ENCODE results near the gene ARHGEF11. TPM values are rescaled to one million over a fixed set of nuclear protein-coding genes. Genes with fewer than 3 reads are reported as not detected.
A peak's percentile ranks its signal among the peaks of the same experiment; 100 is the strongest.

ARHGEF11 gene
- total RNA-seq, 1 experiment from 2014 or later: 55.5 TPM

DNA sequence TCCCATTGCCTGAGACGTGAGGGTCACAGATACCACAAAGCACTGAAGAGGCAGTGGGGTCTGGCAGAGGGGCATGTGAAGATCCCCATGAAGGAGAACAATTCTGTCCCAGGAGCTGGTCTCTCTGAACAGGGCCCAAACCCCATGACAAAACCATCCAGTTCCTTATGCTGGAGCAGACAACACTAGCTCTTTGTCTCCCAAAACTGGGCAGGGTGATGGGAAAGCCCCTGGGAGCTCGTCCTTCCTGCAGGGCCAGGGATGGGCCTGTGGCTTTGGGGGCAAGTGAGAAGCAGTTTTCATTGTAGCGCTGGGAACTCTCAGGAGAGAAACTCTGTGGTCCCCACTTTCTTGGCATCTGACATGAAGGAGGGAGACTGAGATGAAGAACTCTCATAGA lies 45.2 kb upstream of the ARHGEF11 start:
- ATAC-seq (no peak), DNase-seq (ENCODE audit: low read depth, low spot score) (no peak)
- no peaks in the 10 kb centered on the region for H3K27me3 ChIP-seq (ENCODE audit: control insufficient read depth, insufficient read depth, low read length)
- H3K4me3 ChIP-seq (ENCODE audit: low read depth in 2 of 2, low read length in 2 of 2): no peak overlapping the region
- BruUV-seq (replicated peaks): no TSS peak
- ChIA-PET POLR2A (no interaction called here), CTCF (interaction anchor here (0.6 to 2.6 kb wide), 5 partner anchors 24 to 101 kb away, joined by 3 to 85 read pairs (median 3); no protein-coding TSS in a partner anchor)
- in situ Hi-C loops (cut with HindIII; ENCODE audit: low pct_unique_long_range_greater_than_20kb, low sequenced_read_pairs): no loop called here
- no peaks in the 10 kb centered on the region for H3K36me3 ChIP-seq (ENCODE audit: control insufficient read depth, insufficient read depth, low read length)
- no peaks in the 10 kb centered on the region for H3K9me3 ChIP-seq (ENCODE audit: control insufficient read depth, insufficient read depth, low read depth, low read length)
- no peak overlapping the region for H3K27ac ChIP-seq (ENCODE audit: low read length)
- TF ChIP-seq, protein P1, sequence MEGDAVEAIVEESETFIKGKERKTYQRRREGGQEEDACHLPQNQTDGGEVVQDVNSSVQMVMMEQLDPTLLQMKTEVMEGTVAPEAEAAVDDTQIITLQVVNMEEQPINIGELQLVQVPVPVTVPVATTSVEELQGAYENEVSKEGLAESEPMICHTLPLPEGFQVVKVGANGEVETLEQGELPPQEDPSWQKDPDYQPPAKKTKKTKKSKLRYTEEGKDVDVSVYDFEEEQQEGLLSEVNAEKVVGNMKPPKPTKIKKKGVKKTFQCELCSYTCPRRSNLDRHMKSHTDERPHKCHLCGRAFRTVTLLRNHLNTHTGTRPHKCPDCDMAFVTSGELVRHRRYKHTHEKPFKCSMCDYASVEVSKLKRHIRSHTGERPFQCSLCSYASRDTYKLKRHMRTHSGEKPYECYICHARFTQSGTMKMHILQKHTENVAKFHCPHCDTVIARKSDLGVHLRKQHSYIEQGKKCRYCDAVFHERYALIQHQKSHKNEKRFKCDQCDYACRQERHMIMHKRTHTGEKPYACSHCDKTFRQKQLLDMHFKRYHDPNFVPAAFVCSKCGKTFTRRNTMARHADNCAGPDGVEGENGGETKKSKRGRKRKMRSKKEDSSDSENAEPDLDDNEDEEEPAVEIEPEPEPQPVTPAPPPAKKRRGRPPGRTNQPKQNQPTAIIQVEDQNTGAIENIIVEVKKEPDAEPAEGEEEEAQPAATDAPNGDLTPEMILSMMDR (IDR thresholded peaks at IDR 0.05): no peak
- TF ChIP-seq, protein P2, sequence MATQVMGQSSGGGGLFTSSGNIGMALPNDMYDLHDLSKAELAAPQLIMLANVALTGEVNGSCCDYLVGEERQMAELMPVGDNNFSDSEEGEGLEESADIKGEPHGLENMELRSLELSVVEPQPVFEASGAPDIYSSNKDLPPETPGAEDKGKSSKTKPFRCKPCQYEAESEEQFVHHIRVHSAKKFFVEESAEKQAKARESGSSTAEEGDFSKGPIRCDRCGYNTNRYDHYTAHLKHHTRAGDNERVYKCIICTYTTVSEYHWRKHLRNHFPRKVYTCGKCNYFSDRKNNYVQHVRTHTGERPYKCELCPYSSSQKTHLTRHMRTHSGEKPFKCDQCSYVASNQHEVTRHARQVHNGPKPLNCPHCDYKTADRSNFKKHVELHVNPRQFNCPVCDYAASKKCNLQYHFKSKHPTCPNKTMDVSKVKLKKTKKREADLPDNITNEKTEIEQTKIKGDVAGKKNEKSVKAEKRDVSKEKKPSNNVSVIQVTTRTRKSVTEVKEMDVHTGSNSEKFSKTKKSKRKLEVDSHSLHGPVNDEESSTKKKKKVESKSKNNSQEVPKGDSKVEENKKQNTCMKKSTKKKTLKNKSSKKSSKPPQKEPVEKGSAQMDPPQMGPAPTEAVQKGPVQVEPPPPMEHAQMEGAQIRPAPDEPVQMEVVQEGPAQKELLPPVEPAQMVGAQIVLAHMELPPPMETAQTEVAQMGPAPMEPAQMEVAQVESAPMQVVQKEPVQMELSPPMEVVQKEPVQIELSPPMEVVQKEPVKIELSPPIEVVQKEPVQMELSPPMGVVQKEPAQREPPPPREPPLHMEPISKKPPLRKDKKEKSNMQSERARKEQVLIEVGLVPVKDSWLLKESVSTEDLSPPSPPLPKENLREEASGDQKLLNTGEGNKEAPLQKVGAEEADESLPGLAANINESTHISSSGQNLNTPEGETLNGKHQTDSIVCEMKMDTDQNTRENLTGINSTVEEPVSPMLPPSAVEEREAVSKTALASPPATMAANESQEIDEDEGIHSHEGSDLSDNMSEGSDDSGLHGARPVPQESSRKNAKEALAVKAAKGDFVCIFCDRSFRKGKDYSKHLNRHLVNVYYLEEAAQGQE (IDR thresholded peaks at IDR 0.05; ENCODE audit: insufficient read depth in 1 of 2, low read depth in 2 of 2, low read length in 1 of 2): no peak
- TF ChIP-seq POLR2AphosphoS5 (IDR thresholded peaks at IDR 0.05; ENCODE audit: low read depth, low read length) (no peak), TCF7L2 (IDR thresholded peaks at IDR 0.05; ENCODE audit: low read depth, low read length) (no peak), SIN3A (IDR thresholded peaks at IDR 0.05; ENCODE audit: borderline replicate concordance, insufficient read depth, low read depth, low read length) (no peak)
- no peaks in the 10 kb centered on the region for H3K4me1 ChIP-seq (ENCODE audit: control insufficient read depth, insufficient read depth, low read length)
- intact Hi-C loops (cut with micrococcal nuclease; ENCODE audit: unreplicated experiment): loop anchor here (1.0 kb wide), 2 partner anchors 46 to 66 kb away; no protein-coding TSS in a partner anchor

DNA sequence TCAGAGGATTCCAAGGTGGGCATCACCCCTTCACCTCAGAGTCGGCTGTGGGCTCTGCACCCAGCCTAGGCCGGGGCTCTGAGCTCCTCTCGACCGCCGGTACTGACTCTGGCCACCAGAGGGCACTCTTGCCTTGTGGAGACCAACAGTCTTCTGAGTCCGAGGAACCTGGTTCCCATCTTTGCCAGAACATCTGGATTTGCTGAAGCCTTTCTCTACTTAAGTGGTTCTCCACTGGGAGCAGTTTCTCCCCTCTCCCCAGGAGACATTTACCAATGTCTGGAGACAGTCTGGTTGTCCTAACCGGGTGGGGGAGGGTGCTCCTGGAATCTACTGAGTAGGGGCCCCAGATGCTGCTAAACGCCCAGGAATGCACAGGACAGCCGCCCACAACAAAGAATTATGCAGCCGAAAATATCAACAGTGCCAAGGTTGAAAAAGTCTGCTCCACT lies 44.7 kb upstream of the ARHGEF11 start:
- Histone ChIP-seq H3K36me3 (ENCODE audit: control insufficient read depth, insufficient read depth, low read length) (no peaks in the 10 kb centered on the region), H3K4me1 (ENCODE audit: control insufficient read depth, insufficient read depth, low read length) (no peaks in the 10 kb centered on the region), H3K4me3 (ENCODE audit: low read depth in 2 of 2, low read length in 2 of 2) (no peak overlapping the region), H3K27me3 (ENCODE audit: control insufficient read depth, insufficient read depth, low read length) (no peaks in the 10 kb centered on the region), H3K9me3 (ENCODE audit: control insufficient read depth, insufficient read depth, low read depth, low read length) (no peaks in the 10 kb centered on the region), H3K27ac (ENCODE audit: low read length) (no peak overlapping the region)
- peak; percentile 55 for DNase-seq (ENCODE audit: low read depth, low spot score)
- intact Hi-C loops (cut with micrococcal nuclease; ENCODE audit: unreplicated experiment): loop anchor here (1.0 kb wide), 2 partner anchors 46 to 66 kb away; no protein-coding TSS in a partner anchor
- POLR2A ChIA-PET: no interaction called here
- ATAC-seq: peak; percentile 96
- in situ Hi-C loops (cut with HindIII; ENCODE audit: low pct_unique_long_range_greater_than_20kb, low sequenced_read_pairs): no loop called here
- no TSS peak for BruUV-seq (replicated peaks)
- CTCF ChIA-PET: interaction anchor here (0.5 to 2.6 kb wide), 19 partner anchors 10 to 922 kb away, joined by 3 to 85 read pairs (median 4); partner anchors contain the start of gene ETV3
- TF ChIP-seq, protein P2 (IDR thresholded peaks at IDR 0.05; ENCODE audit: insufficient read depth in 1 of 2, low read depth in 2 of 2, low read length in 1 of 2): no peak
- TF ChIP-seq POLR2AphosphoS5 (IDR thresholded peaks at IDR 0.05; ENCODE audit: low read depth, low read length) (no peak), TCF7L2 (IDR thresholded peaks at IDR 0.05; ENCODE audit: low read depth, low read length) (no peak), SIN3A (IDR thresholded peaks at IDR 0.05; ENCODE audit: borderline replicate concordance, insufficient read depth, low read depth, low read length) (no peak)
- TF ChIP-seq, protein P1 (IDR thresholded peaks at IDR 0.05): peak; percentile 94
